Caco-2 (cell line): ENCODE results near the gene TPR. TPM values are rescaled to one million over a fixed set of nuclear protein-coding genes. Genes with fewer than 3 reads are reported as not detected.

Experiments
- BruUV-seq: library from RNA; stranded (reverse); fragments of 400-500 nt; replicated peaks from 2 replicates; lab custom pipeline; 2021; lab: Mats Ljungman, UMichigan
- CTCF ChIA-PET: fragments of 300-600 bp; sonication (Branson Sonifier 250); formaldehyde crosslinking; loops from one replicate; lab custom pipeline; 2022; ENCODE audit warnings: antibody characterized with exemption; lab: Charles Lee
- POLR2A ChIA-PET: fragments of 300-600 bp; sonication (Branson Sonifier 250); formaldehyde crosslinking; loops from one replicate; lab custom pipeline; 2022; ENCODE audit warnings: antibody characterized with exemption; lab: Charles Lee
- DNase-seq, 2 experiments: peaks; one replicate each; pipeline versions ENCODE4 v3.0.0 to v3.0.0-alpha.2; 2020 to 2022
- H3K27me3 ChIP-seq: replicated peaks from 2 replicates; pipeline ENCODE4 v1.6.0; 2011; ENCODE audit warnings: low read length; ENCODE audit not compliant: control insufficient read depth, insufficient read depth
- H3K36me3 ChIP-seq: 2 replicates; pipeline ENCODE4 v1.5.1; 2011; ENCODE audit warnings: low read length; ENCODE audit not compliant: control insufficient read depth, insufficient read depth
- H3K4me1 ChIP-seq: fragments of 250-450 bp; sonication (Bioruptor Pico); 2 replicates; pipeline ENCODE4 v1.5.1; 2020; ENCODE audit warnings: mild to moderate bottlenecking
- H3K4me3 ChIP-seq: 2 replicates; pipeline ENCODE4 v1.5.1; 2011; ENCODE audit warnings: low read depth, mild to moderate bottlenecking, control low read depth, low read length
- H3K9me3 ChIP-seq: fragments of 250-450 bp; sonication (Bioruptor Pico); 2 replicates; pipeline ENCODE4 v1.5.1; 2020; ENCODE audit warnings: mild to moderate bottlenecking, moderate library complexity
- H3K27ac Mint-ChIP-seq: one replicate; pipeline ENCODE4 v1.8.0; 2022; ENCODE audit warnings: mixed read lengths; ENCODE audit not compliant: unreplicated experiment
- H3K27me3 Mint-ChIP-seq: one replicate; pipeline ENCODE4 v1.8.0; 2022; ENCODE audit warnings: mixed read lengths; ENCODE audit not compliant: insufficient read depth, unreplicated experiment
- H3K36me3 Mint-ChIP-seq: one replicate; pipeline ENCODE4 v1.8.0; 2022; ENCODE audit warnings: mild to moderate bottlenecking, mixed read lengths; ENCODE audit not compliant: insufficient read depth, unreplicated experiment
- H3K4me1 Mint-ChIP-seq: one replicate; pipeline ENCODE4 v1.8.0; 2022; ENCODE audit warnings: low read depth, mixed read lengths; ENCODE audit not compliant: unreplicated experiment
- H3K4me3 Mint-ChIP-seq: one replicate; pipeline ENCODE4 v1.8.0; 2022; ENCODE audit warnings: mild to moderate bottlenecking, moderate library complexity, mixed read lengths; ENCODE audit not compliant: unreplicated experiment
- H3K9me3 Mint-ChIP-seq: one replicate; pipeline ENCODE4 v1.8.0; 2022; ENCODE audit warnings: mixed read lengths; ENCODE audit not compliant: unreplicated experiment
- intact Hi-C: fragments of 100-400 bp; cut with micrococcal nuclease; formaldehyde crosslinking; loops from one replicate; pipeline ENCODE4 v1.10.0; 2022; ENCODE audit not compliant: unreplicated experiment
- total RNA-seq: library from RNA; stranded (reverse); gene quantifications from 2 replicates; pipeline ENCODE4 v1.2.3, GENCODE V29; 2022
- TF ChIP-seq, protein P1 (sequence below), 2 experiments: fragments of 200-600 bp in 1 of 2; IDR thresholded peaks; 1 replicate in 1 of 2; 2 replicates in 1 of 2; pipeline versions ENCODE4 v1.5.1 to v1.8.0; 2011 to 2022; ENCODE audit warnings: antibody characterized with exemption in 1 of 2, control low read depth in 1 of 2, inconsistent platforms in 1 of 2, low read depth in 1 of 2, low read length in 1 of 2, mild to moderate bottlenecking in 1 of 2, moderate library complexity in 1 of 2; ENCODE audit not compliant: insufficient read depth in 1 of 2, severe bottlenecking in 1 of 2, unreplicated experiment in 1 of 2

The TPR gene
- total RNA-seq, 1 experiment from 2014 or later, result 178 TPM

DNA sequence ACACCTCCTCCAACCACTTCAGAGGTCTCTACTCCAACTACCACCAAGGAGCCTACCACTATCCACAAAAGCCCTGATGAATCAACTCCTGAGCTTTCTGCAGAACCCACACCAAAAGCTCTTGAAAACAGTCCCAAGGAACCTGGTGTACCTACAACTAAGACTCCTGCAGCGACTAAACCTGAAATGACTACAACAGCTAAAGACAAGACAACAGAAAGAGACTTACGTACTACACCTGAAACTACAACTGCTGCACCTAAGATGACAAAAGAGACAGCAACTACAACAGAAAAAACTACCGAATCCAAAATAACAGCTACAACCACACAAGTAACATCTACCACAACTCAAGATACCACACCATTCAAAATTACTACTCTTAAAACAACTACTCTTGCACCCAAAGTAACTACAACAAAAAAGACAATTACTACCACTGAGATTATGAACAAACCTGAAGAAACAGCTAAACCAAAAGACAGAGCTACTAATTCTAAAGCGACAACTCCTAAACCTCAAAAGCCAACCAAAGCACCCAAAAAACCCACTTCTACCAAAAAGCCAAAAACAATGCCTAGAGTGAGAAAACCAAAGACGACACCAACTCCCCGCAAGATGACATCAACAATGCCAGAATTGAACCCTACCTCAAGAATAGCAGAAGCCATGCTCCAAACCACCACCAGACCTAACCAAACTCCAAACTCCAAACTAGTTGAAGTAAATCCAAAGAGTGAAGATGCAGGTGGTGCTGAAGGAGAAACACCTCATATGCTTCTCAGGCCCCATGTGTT is 66.6 kb downstream of the TPR start:
- DNase-seq, result no peak
- no peak overlapping the region for H3K4me3 ChIP-seq
- Mint-ChIP-seq H3K27ac (no peak overlapping the region), H3K4me1 (no peaks in the 10 kb centered on the region), H3K4me3 (no peak overlapping the region), H3K27me3 (no peaks in the 10 kb centered on the region), H3K9me3 (no peaks in the 10 kb centered on the region), H3K36me3 (peaks cover 15% of the 10 kb centered on the region)
- intact Hi-C loops, result no loop called here
- no peaks in the 10 kb centered on the region for H3K9me3 ChIP-seq
- TF ChIP-seq, protein P1, sequence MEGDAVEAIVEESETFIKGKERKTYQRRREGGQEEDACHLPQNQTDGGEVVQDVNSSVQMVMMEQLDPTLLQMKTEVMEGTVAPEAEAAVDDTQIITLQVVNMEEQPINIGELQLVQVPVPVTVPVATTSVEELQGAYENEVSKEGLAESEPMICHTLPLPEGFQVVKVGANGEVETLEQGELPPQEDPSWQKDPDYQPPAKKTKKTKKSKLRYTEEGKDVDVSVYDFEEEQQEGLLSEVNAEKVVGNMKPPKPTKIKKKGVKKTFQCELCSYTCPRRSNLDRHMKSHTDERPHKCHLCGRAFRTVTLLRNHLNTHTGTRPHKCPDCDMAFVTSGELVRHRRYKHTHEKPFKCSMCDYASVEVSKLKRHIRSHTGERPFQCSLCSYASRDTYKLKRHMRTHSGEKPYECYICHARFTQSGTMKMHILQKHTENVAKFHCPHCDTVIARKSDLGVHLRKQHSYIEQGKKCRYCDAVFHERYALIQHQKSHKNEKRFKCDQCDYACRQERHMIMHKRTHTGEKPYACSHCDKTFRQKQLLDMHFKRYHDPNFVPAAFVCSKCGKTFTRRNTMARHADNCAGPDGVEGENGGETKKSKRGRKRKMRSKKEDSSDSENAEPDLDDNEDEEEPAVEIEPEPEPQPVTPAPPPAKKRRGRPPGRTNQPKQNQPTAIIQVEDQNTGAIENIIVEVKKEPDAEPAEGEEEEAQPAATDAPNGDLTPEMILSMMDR (IDR thresholded peaks at IDR 0.05; ENCODE audit: insufficient read depth in 1 of 2, low read depth in 1 of 2, low read length in 1 of 2, severe bottlenecking in 1 of 2, unreplicated experiment in 1 of 2), result no peak
- no TSS peak for BruUV-seq
- ChIA-PET POLR2A (interaction anchor here (0.6 kb wide), 1 partner anchor 28 kb away, joined by 3 read pairs; no protein-coding TSS in a partner anchor), CTCF (no interaction called here)
- H3K27me3 ChIP-seq, result no peaks in the 10 kb centered on the region
- 0 out of 2 replicates have a peak, but pooled peaks cover 4% of the 10 kb centered on the region for H3K4me1 ChIP-seq
- no peaks in the 10 kb centered on the region for H3K36me3 ChIP-seq

DNA sequence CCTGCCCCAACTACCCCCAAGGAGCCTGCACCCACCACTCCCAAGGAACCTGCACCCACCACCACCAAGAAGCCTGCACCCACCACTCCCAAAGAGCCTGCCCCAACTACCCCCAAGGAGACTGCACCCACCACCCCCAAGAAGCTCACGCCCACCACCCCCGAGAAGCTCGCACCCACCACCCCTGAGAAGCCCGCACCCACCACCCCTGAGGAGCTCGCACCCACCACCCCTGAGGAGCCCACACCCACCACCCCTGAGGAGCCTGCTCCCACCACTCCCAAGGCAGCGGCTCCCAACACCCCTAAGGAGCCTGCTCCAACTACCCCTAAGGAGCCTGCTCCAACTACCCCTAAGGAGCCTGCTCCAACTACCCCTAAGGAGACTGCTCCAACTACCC is 67.6 kb downstream of the TPR start:
- Mint-ChIP-seq H3K4me3 (no peak overlapping the region), H3K4me1 (no peaks in the 10 kb centered on the region), H3K9me3 (no peaks in the 10 kb centered on the region), H3K27me3 (no peaks in the 10 kb centered on the region), H3K27ac (no peak overlapping the region), H3K36me3 (peaks cover 15% of the 10 kb centered on the region)
- DNase-seq, result no peak
- no peaks in the 10 kb centered on the region for H3K36me3 ChIP-seq
- CTCF ChIA-PET, result interaction anchor here (0.6 to 0.7 kb wide), 2 partner anchors 88 to 152 kb away, joined by 8 to 12 read pairs; no protein-coding TSS in a partner anchor
- 0 out of 2 replicates have a peak, but pooled peaks cover 4% of the 10 kb centered on the region for H3K4me1 ChIP-seq
- TF ChIP-seq, protein P1 (IDR thresholded peaks at IDR 0.05; ENCODE audit: insufficient read depth in 1 of 2, low read depth in 1 of 2, low read length in 1 of 2, severe bottlenecking in 1 of 2, unreplicated experiment in 1 of 2), result no peak
- no TSS peak for BruUV-seq
- POLR2A ChIA-PET, result no interaction called here
- no peaks in the 10 kb centered on the region for H3K27me3 ChIP-seq
- H3K4me3 ChIP-seq, result no peak overlapping the region
- intact Hi-C loops, result no loop called here
- H3K9me3 ChIP-seq, result no peaks in the 10 kb centered on the region

DNA sequence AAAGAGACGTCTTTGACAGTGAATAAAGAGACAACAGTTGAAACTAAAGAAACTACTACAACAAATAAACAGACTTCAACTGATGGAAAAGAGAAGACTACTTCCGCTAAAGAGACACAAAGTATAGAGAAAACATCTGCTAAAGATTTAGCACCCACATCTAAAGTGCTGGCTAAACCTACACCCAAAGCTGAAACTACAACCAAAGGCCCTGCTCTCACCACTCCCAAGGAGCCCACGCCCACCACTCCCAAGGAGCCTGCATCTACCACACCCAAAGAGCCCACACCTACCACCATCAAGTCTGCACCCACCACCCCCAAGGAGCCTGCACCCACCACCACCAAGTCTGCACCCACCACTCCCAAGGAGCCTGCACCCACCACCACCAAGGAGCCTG is 68.5 kb downstream of the TPR start:
- Mint-ChIP-seq H3K27me3 (no peaks in the 10 kb centered on the region), H3K4me3 (no peak overlapping the region), H3K36me3 (peaks cover 15% of the 10 kb centered on the region), H3K27ac (no peak overlapping the region), H3K4me1 (no peaks in the 10 kb centered on the region), H3K9me3 (no peaks in the 10 kb centered on the region)
- H3K27me3 ChIP-seq, result no peaks in the 10 kb centered on the region
- TF ChIP-seq, protein P1 (IDR thresholded peaks at IDR 0.05; ENCODE audit: insufficient read depth in 1 of 2, low read depth in 1 of 2, low read length in 1 of 2, severe bottlenecking in 1 of 2, unreplicated experiment in 1 of 2), result no peak
- ChIA-PET CTCF (no interaction called here), POLR2A (no interaction called here)
- intact Hi-C loops, result no loop called here
- BruUV-seq, result no TSS peak
- H3K9me3 ChIP-seq, result no peaks in the 10 kb centered on the region
- no peaks in the 10 kb centered on the region for H3K36me3 ChIP-seq
- DNase-seq, result no peak
- H3K4me1 ChIP-seq, result 0 out of 2 replicates have a peak, but pooled peaks cover 4% of the 10 kb centered on the region
- no peak overlapping the region for H3K4me3 ChIP-seq
